ENCODE measurements around the gene SCARB1.
A peak's percentile ranks its signal among the peaks of the same experiment; 100 is the strongest.

The SCARB1 gene

GRCh38 chr12:124769881-124770512, 93.7 kb downstream of the SCARB1 start:
- no peak for DNase-seq

GRCh38 chr12:124769163-124769530, 94.5 kb downstream of the SCARB1 start:
- no peak for DNase-seq

- DNase-seq = no peak
Measured at GRCh38 chr12:124768452-124769162, 95.1 kb downstream of the SCARB1 start.

GRCh38 chr12:124767066-124767821, 96.4 kb downstream of the SCARB1 start:
- peak; percentile 83 for DNase-seq

- DNase-seq = no peak
Measured at GRCh38 chr12:124766727-124767065, 97.0 kb downstream of the SCARB1 start.

GRCh38 chr12:124765581-124766489, 97.8 kb downstream of the SCARB1 start:
- no peak for DNase-seq

- no peak for DNase-seq
Measured at GRCh38 chr12:124764870-124765580, 98.6 kb downstream of the SCARB1 start.

- peak; percentile 39 for DNase-seq
Measured at GRCh38 chr12:124764451-124764850, 99.2 kb downstream of the SCARB1 start.

- no peak for DNase-seq
Measured at GRCh38 chr12:124763594-124763979, 100.1 kb downstream of the SCARB1 start.

GRCh38 chr12:124762791-124763593, 100.7 kb downstream of the SCARB1 start:
- DNase-seq = no peak

GRCh38 chr12:124762384-124762783, 101.3 kb downstream of the SCARB1 start:
- no peak for DNase-seq

GRCh38 chr12:124761871-124762270, 101.8 kb downstream of the SCARB1 start:
- DNase-seq = no peak

GRCh38 chr12:124761056-124761455, 102.6 kb downstream of the SCARB1 start:
- DNase-seq = no peak

- no peak for DNase-seq
Measured at GRCh38 chr12:124760560-124760959, 103.1 kb downstream of the SCARB1 start.

- no peak for DNase-seq
Measured at GRCh38 chr12:124759841-124760503, 103.7 kb downstream of the SCARB1 start.

- no peak for DNase-seq
Measured at GRCh38 chr12:124758266-124759220, 105.1 kb downstream of the SCARB1 start.

- DNase-seq = no peak
Measured at GRCh38 chr12:124757329-124757728, 106.3 kb downstream of the SCARB1 start.

- no peak for DNase-seq
Measured at GRCh38 chr12:124756760-124757159, 106.9 kb downstream of the SCARB1 start.

GRCh38 chr12:124756166-124756565, 107.5 kb downstream of the SCARB1 start:
- DNase-seq = no peak

- DNase-seq = no peak
Measured at GRCh38 chr12:124755801-124756148, 107.9 kb downstream of the SCARB1 start.
